Neural progenitor cell (in vitro differentiated cells): ENCODE measurements around the gene MKI67. TPM values are rescaled to one million over a fixed set of nuclear protein-coding genes. Genes with fewer than 3 reads are reported as not detected.

ENCODE experiments used
- DNase-seq: peaks from one replicate; pipeline ENCODE4 v3.0.0-alpha.2; 2016; ENCODE audit warnings: low spot score
- H2AFZ ChIP-seq: fragments of 200-600 bp; sonication (generic); replicated peaks from 2 replicates; pipeline ENCODE4 v1.6.1; 2016; ENCODE audit warnings: antibody characterized with exemption
- H3F3A ChIP-seq: fragments of 200-600 bp; sonication (generic); 2 replicates; pipeline ENCODE4 v1.6.1; 2016; ENCODE audit warnings: antibody characterized with exemption, low read depth
- H3K27ac ChIP-seq: fragments of 200-600 bp; sonication (generic); 2 replicates; pipeline ENCODE4 v1.5.1; 2016; ENCODE audit warnings: mild to moderate bottlenecking
- H3K27me3 ChIP-seq: fragments of 200-600 bp; sonication (generic); 2 replicates; pipeline ENCODE4 v1.6.1; 2016; ENCODE audit warnings: mild to moderate bottlenecking, moderate library complexity
- H3K36me3 ChIP-seq: fragments of 200-600 bp; sonication (generic); 2 replicates; pipeline ENCODE4 v1.5.1; 2016
- H3K4me1 ChIP-seq: fragments of 200-600 bp; sonication (generic); 2 replicates; pipeline ENCODE4 v1.6.1; 2016; ENCODE audit warnings: mixed run types
- H3K4me2 ChIP-seq: fragments of 200-600 bp; sonication (generic); 2 replicates; pipeline ENCODE4 v1.6.1; 2016
- H3K4me3 ChIP-seq: fragments of 200-600 bp; sonication (generic); 2 replicates; pipeline ENCODE4 v1.5.1; 2016
- H3K79me2 ChIP-seq: fragments of 200-600 bp; sonication (generic); 2 replicates; pipeline ENCODE4 v1.6.1; 2016; ENCODE audit warnings: low read depth
- H3K9ac ChIP-seq: fragments of 200-600 bp; sonication (generic); 2 replicates; pipeline ENCODE4 v1.6.1; 2016
- H3K9me3 ChIP-seq: fragments of 200-600 bp; sonication (generic); 2 replicates; pipeline ENCODE4 v1.5.1; 2016; ENCODE audit warnings: low read depth
- H4K20me1 ChIP-seq: fragments of 200-600 bp; sonication (generic); 2 replicates; pipeline ENCODE4 v1.6.1; 2016; ENCODE audit warnings: low read depth
- H3K27ac Mint-ChIP-seq: 3 replicates; pipeline ENCODE4 v1.8.0; 2021; ENCODE audit warnings: mixed read lengths
- H3K27me3 Mint-ChIP-seq: 2 replicates; pipeline ENCODE4 v1.8.0; 2022; ENCODE audit warnings: low read depth, mild to moderate bottlenecking, inconsistent platforms, moderate library complexity, mixed read lengths; ENCODE audit not compliant: insufficient read depth
- H3K36me3 Mint-ChIP-seq: 3 replicates; pipeline ENCODE4 v1.8.0; 2021; ENCODE audit warnings: mixed read lengths
- H3K4me1 Mint-ChIP-seq: 3 replicates; pipeline ENCODE4 v1.8.0; 2021; ENCODE audit warnings: mixed read lengths
- H3K4me3 Mint-ChIP-seq: 3 replicates; pipeline ENCODE4 v1.8.0; 2021; ENCODE audit warnings: mild to moderate bottlenecking, moderate library complexity, mixed read lengths
- H3K9me3 Mint-ChIP-seq: 3 replicates; pipeline ENCODE4 v1.8.0; 2020; ENCODE audit warnings: mixed read lengths
- EZH2 ChIP-seq: fragments of 200-600 bp; sonication (generic); IDR thresholded peaks from 2 replicates; pipeline ENCODE4 v1.6.1; 2017; ENCODE audit warnings: antibody characterized with exemption, mild to moderate bottlenecking, moderate library complexity
- EZH2phosphoT487 ChIP-seq: fragments of 200-600 bp; sonication (generic); IDR thresholded peaks from 2 replicates; pipeline ENCODE4 v1.6.1; 2017; ENCODE audit warnings: antibody characterized with exemption
- total RNA-seq: library from RNA; depleted of rRNA; stranded (reverse); fragments of >200 nt; gene quantifications from 2 replicates; pipeline ENCODE4 v1.2.3, GENCODE V29; 2015; ENCODE audit warnings: low replicate concordance
- TF ChIP-seq, protein P1 (sequence below): fragments of 200-600 bp; sonication (generic); IDR thresholded peaks from 2 replicates; pipeline ENCODE4 v1.5.1; 2017; ENCODE audit warnings: antibody characterized with exemption, mild to moderate bottlenecking

Gene MKI67, protein sequence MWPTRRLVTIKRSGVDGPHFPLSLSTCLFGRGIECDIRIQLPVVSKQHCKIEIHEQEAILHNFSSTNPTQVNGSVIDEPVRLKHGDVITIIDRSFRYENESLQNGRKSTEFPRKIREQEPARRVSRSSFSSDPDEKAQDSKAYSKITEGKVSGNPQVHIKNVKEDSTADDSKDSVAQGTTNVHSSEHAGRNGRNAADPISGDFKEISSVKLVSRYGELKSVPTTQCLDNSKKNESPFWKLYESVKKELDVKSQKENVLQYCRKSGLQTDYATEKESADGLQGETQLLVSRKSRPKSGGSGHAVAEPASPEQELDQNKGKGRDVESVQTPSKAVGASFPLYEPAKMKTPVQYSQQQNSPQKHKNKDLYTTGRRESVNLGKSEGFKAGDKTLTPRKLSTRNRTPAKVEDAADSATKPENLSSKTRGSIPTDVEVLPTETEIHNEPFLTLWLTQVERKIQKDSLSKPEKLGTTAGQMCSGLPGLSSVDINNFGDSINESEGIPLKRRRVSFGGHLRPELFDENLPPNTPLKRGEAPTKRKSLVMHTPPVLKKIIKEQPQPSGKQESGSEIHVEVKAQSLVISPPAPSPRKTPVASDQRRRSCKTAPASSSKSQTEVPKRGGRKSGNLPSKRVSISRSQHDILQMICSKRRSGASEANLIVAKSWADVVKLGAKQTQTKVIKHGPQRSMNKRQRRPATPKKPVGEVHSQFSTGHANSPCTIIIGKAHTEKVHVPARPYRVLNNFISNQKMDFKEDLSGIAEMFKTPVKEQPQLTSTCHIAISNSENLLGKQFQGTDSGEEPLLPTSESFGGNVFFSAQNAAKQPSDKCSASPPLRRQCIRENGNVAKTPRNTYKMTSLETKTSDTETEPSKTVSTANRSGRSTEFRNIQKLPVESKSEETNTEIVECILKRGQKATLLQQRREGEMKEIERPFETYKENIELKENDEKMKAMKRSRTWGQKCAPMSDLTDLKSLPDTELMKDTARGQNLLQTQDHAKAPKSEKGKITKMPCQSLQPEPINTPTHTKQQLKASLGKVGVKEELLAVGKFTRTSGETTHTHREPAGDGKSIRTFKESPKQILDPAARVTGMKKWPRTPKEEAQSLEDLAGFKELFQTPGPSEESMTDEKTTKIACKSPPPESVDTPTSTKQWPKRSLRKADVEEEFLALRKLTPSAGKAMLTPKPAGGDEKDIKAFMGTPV (N-terminal part only)
- 65.8 and 71.3 TPM in 2 replicates for total RNA-seq

DNA sequence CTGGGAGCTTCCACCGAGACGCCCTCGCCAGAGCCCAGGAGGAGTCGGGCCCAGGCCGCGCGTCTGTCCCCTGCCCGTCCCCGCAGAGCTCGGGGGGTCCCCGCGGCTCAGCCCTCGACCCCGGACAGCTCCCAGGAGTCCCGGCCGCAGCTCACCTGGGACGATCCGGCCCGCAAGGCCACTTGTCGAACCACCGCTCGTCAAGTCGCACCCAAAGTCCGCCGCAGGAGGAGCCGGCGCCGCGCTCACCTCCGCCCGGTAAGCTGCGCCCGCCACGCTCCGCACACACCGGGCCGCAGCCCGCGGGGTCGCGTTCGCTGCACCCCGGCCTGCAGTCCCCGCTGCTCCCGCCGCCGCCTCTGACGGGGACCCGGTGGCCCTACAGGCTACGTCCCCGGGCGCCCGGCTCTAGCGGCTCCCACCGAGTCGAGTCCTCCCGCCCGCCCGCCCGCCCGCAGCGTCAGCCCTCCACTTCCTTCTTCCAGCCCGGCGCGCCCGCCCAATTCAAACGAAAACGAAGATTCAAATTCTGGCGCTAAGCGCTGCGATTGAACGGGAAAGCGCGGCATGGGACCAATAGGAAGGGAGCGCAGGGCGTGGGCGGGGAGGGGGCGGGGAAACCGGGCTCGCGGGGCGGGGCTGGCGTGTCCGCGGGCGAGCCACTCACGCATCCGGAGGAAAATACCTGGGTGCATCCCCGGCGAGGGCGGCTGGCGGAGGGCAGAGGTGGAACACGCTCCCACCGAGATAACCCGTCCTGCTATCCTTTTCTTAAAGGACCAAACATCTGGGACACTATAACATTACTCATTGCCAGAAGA, at the start of gene MKI67:
Gene MKI67, minus strand, starts transcription at position 480 of the 821 bp plus-strand sequence. CDS start 756 bp downstream, outside the sequence.
- Histone ChIP-seq H3K4me1 (peaks cover 31% of the 10 kb centered on the region), H3K9me3 (no peaks in the 10 kb centered on the region), H3K27ac (no peak within 1 kb of the TSS), H3K9ac (peak within 1 kb of the TSS; percentile 45), H3K4me3 (peak within 1 kb of the TSS; percentile 91), H3K36me3 (peaks cover 20% of the 10 kb centered on the region), H4K20me1 (peaks cover 40% of the 10 kb centered on the region), H3F3A (peaks cover 6% of the 10 kb centered on the region), H3K27me3 (peaks cover 8% of the 10 kb centered on the region), H3K79me2 (peaks cover 48% of the 10 kb centered on the region), H3K4me2 (peak within 1 kb of the TSS; percentile 99), H2AFZ (peak within 1 kb of the TSS; percentile 45)
- H3K27ac Mint-ChIP-seq = peak within 1 kb of the TSS; percentile 72
- TF ChIP-seq EZH2 (peak; percentile 34), EZH2phosphoT487 (no peak)
- TF ChIP-seq, protein P1, sequence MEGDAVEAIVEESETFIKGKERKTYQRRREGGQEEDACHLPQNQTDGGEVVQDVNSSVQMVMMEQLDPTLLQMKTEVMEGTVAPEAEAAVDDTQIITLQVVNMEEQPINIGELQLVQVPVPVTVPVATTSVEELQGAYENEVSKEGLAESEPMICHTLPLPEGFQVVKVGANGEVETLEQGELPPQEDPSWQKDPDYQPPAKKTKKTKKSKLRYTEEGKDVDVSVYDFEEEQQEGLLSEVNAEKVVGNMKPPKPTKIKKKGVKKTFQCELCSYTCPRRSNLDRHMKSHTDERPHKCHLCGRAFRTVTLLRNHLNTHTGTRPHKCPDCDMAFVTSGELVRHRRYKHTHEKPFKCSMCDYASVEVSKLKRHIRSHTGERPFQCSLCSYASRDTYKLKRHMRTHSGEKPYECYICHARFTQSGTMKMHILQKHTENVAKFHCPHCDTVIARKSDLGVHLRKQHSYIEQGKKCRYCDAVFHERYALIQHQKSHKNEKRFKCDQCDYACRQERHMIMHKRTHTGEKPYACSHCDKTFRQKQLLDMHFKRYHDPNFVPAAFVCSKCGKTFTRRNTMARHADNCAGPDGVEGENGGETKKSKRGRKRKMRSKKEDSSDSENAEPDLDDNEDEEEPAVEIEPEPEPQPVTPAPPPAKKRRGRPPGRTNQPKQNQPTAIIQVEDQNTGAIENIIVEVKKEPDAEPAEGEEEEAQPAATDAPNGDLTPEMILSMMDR = no peak
- peak; percentile 95 for DNase-seq
- H3K4me1 Mint-ChIP-seq = peaks cover 34% of the 10 kb centered on the region
- peak within 1 kb of the TSS; percentile 94 for H3K4me3 Mint-ChIP-seq
- peaks cover 28% of the 10 kb centered on the region for H3K36me3 Mint-ChIP-seq
- no peaks in the 10 kb centered on the region for H3K9me3 Mint-ChIP-seq
- H3K27me3 Mint-ChIP-seq = peaks cover 2% of the 10 kb centered on the region

DNA sequence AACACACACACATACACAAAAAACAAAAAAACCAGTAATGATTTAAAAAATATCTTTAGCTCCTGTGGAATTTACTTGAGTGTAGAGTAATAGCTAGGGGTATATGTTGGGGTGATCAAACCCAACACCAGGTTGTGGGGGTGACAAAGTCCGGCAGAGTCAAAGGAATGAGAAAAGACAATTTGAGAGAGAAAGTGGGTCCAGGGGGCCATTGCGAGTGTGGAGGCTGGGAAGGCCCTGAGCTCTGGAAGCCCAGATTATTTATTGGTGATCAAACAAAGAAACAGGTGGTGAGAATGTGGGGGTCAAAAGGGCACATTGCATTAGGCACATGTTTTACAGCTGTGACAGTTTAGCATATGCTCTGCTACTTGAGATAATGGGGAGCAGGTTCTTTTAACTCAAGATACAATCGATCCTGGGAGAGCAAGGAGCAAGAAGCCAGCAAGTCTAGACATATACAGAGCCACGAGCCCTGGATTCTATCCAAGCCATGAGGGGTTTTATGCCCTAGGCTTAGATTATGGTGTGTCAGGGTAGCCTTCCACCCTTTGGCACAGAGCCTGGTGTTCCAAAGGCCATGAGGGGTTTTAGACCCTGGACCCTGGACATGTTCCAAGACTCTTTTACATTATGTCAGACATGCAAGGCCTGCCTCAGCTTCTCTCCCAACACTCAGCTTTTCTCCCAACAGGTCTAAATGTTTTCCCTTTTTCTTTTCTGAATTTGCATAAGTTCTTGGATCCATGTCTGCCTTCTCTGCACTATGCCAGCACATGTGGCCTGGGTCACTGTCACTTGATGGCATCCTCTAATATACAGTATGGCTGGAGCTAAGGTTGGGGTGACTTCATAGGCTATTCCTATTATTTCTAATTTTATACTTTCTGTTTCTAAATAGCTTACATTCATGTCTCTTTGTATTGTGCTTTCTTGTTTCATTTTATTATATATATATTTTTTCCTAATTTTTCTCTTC, 48.6 kb upstream of the MKI67 start:
- H3K4me1 Mint-ChIP-seq = no peaks in the 10 kb centered on the region
- Histone ChIP-seq H4K20me1 (no peaks in the 10 kb centered on the region), H3K27ac (no peak overlapping the region), H2AFZ (no peak overlapping the region), H3K9me3 (peaks cover 5% of the 10 kb centered on the region), H3K4me2 (no peak overlapping the region), H3K4me1 (no peaks in the 10 kb centered on the region), H3F3A (no peaks in the 10 kb centered on the region), H3K27me3 (no peaks in the 10 kb centered on the region), H3K4me3 (no peak overlapping the region), H3K9ac (no peak overlapping the region), H3K79me2 (no peaks in the 10 kb centered on the region), H3K36me3 (no peaks in the 10 kb centered on the region)
- peaks cover 29% of the 10 kb centered on the region for H3K9me3 Mint-ChIP-seq
- H3K4me3 Mint-ChIP-seq = no peak overlapping the region
- H3K27ac Mint-ChIP-seq = no peak overlapping the region
- DNase-seq = no peak
- no peaks in the 10 kb centered on the region for H3K36me3 Mint-ChIP-seq
- H3K27me3 Mint-ChIP-seq = peaks cover 5% of the 10 kb centered on the region
- TF ChIP-seq EZH2phosphoT487 (no peak), EZH2 (no peak)
- TF ChIP-seq, protein P1 = no peak
